ENCODE data around the gene JARID2. TPM values are rescaled to one million over a fixed set of nuclear protein-coding genes. Genes with fewer than 3 reads are reported as not detected.

The JARID2 gene
- total RNA-seq, 1 donor from 2014 or later: 38.9 TPM

DNA sequence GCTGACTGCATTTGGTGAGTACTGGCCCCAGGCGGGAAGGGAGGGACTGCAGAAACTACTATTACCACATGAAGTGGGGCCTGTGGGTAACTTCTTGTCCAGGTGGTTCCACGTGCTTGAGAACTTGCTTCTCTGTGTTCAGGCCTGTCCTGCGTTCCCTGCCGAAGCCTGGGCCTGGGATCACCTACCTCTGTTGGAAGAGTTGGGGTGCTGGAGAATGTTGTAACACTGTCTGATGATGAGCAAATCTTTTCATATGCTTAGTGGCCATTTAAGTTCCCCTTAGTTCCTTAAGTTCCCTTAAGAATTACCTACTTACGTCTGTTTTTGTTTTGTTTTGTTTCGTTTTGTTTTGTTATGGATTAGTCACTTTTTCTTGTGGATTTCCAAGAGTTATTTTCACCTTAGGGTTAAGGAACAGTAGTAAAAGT, 262.6 kb downstream of the JARID2 start:
- no peak overlapping the region for H3K27ac ChIP-seq
- Mint-ChIP-seq H3K4me3 (no peak overlapping the region), H3K36me3 (peaks cover 53% of the 10 kb centered on the region), H3K9me3 (no peaks in the 10 kb centered on the region), H3K27ac (no peak overlapping the region), H3K4me1 (peaks cover 8% of the 10 kb centered on the region), H3K27me3 (ENCODE audit: insufficient read depth, low read depth) (peaks cover 2% of the 10 kb centered on the region)
- H3K9me3 ChIP-seq (ENCODE audit: low read depth): no peaks in the 10 kb centered on the region
- H3K36me3 ChIP-seq: no peaks in the 10 kb centered on the region
- no peaks in the 10 kb centered on the region for H3K79me2 ChIP-seq (ENCODE audit: low read depth)
- peaks cover 13% of the 10 kb centered on the region for H4K20me1 ChIP-seq (ENCODE audit: low read depth)
- TF ChIP-seq EZH2 (IDR thresholded peaks at IDR 0.05): no peak
- TF ChIP-seq, protein P1, sequence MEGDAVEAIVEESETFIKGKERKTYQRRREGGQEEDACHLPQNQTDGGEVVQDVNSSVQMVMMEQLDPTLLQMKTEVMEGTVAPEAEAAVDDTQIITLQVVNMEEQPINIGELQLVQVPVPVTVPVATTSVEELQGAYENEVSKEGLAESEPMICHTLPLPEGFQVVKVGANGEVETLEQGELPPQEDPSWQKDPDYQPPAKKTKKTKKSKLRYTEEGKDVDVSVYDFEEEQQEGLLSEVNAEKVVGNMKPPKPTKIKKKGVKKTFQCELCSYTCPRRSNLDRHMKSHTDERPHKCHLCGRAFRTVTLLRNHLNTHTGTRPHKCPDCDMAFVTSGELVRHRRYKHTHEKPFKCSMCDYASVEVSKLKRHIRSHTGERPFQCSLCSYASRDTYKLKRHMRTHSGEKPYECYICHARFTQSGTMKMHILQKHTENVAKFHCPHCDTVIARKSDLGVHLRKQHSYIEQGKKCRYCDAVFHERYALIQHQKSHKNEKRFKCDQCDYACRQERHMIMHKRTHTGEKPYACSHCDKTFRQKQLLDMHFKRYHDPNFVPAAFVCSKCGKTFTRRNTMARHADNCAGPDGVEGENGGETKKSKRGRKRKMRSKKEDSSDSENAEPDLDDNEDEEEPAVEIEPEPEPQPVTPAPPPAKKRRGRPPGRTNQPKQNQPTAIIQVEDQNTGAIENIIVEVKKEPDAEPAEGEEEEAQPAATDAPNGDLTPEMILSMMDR (IDR thresholded peaks at IDR 0.05): no peak
- no peak for TF ChIP-seq EZH2phosphoT487 (IDR thresholded peaks at IDR 0.05)
- no peaks in the 10 kb centered on the region for H3K27me3 ChIP-seq
- no peaks in the 10 kb centered on the region for H3F3A ChIP-seq (ENCODE audit: low read depth)
- no peak overlapping the region for H2AFZ ChIP-seq (replicated peaks)
- H3K4me1 ChIP-seq: no peaks in the 10 kb centered on the region
- no peak overlapping the region for H3K4me3 ChIP-seq
- no peak overlapping the region for H3K9ac ChIP-seq
- H3K4me2 ChIP-seq: no peak overlapping the region
- no peak for DNase-seq (ENCODE audit: low spot score)

DNA sequence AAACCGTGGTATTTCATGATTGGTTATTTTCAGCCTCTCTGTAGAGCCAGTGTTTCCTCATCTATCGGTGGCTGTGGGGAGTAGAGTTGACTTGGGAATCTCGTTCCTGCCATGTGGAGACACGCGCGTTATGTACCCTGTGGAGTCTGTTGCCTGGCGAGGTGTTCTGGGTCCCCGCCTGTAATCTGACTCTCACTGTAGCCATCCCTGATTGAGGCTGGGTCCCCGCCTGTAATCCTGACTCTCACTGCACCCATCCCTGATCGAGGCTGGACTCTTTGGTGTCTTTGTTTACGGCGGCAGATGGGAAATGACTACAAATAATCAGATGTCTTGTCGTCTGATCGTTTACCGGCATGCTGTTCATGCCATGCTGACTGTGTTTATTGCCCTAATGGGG, 263.1 kb downstream of the JARID2 start:
- Histone ChIP-seq H3K36me3 (no peaks in the 10 kb centered on the region), H3K9me3 (ENCODE audit: low read depth) (no peaks in the 10 kb centered on the region), H3K9ac (no peak overlapping the region), H4K20me1 (ENCODE audit: low read depth) (peaks cover 8% of the 10 kb centered on the region), H3K4me2 (no peak overlapping the region), H3K4me3 (no peak overlapping the region), H3K27ac (no peak overlapping the region), H3K79me2 (ENCODE audit: low read depth) (no peaks in the 10 kb centered on the region), H3F3A (ENCODE audit: low read depth) (no peaks in the 10 kb centered on the region), H3K4me1 (no peaks in the 10 kb centered on the region), H3K27me3 (no peaks in the 10 kb centered on the region), H2AFZ (replicated peaks) (no peak overlapping the region)
- peaks cover 2% of the 10 kb centered on the region for H3K27me3 Mint-ChIP-seq (ENCODE audit: insufficient read depth, low read depth)
- no peaks in the 10 kb centered on the region for H3K9me3 Mint-ChIP-seq
- H3K4me1 Mint-ChIP-seq: peaks cover 5% of the 10 kb centered on the region
- H3K4me3 Mint-ChIP-seq: no peak overlapping the region
- no peak for TF ChIP-seq EZH2 (IDR thresholded peaks at IDR 0.05)
- TF ChIP-seq, protein P1 (IDR thresholded peaks at IDR 0.05): no peak
- TF ChIP-seq EZH2phosphoT487 (IDR thresholded peaks at IDR 0.05): no peak
- no peak for DNase-seq (ENCODE audit: low spot score)
- no peak overlapping the region for H3K27ac Mint-ChIP-seq
- H3K36me3 Mint-ChIP-seq: peaks cover 54% of the 10 kb centered on the region

DNA sequence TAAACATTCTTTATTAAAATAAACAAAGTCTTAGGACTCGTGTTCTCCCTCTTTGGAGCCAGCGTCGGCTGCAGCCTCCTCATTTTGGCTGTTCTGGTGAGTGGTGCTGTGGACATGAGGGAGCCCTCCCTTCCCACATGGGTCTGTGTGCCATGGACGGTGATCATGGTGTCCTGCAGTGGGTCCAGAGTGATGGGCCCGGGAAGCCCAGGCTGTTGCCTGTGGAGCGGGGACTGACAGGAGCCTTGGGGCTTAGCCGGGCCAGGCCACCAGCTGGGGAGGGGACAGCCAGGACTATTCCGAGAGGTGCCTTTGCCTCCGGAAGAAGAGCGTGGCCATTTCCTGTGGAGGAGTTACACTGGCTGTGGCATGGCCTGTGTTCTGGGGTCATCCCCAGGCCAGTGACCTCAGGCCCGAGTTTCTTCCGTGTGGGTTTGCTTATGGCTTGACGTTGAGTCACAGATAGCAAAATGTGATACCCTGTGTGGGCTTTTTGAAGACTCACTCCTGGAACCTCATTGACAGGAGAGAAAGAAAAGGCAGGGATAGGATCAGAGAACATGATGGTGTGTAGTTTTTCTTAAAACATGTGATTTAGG, 263.6 kb downstream of the JARID2 start:
- Histone ChIP-seq H3K27ac (no peak overlapping the region), H3F3A (ENCODE audit: low read depth) (no peaks in the 10 kb centered on the region), H3K4me2 (no peak overlapping the region), H3K9me3 (ENCODE audit: low read depth) (no peaks in the 10 kb centered on the region), H3K9ac (no peak overlapping the region), H2AFZ (replicated peaks) (no peak overlapping the region), H3K36me3 (no peaks in the 10 kb centered on the region), H4K20me1 (ENCODE audit: low read depth) (peaks cover 3% of the 10 kb centered on the region), H3K27me3 (no peaks in the 10 kb centered on the region), H3K4me1 (no peaks in the 10 kb centered on the region), H3K4me3 (no peak overlapping the region), H3K79me2 (ENCODE audit: low read depth) (no peaks in the 10 kb centered on the region)
- TF ChIP-seq EZH2 (IDR thresholded peaks at IDR 0.05) (no peak), EZH2phosphoT487 (IDR thresholded peaks at IDR 0.05) (no peak)
- TF ChIP-seq, protein P1 (IDR thresholded peaks at IDR 0.05): no peak
- H3K36me3 Mint-ChIP-seq: peaks cover 58% of the 10 kb centered on the region
- no peak for DNase-seq (ENCODE audit: low spot score)
- H3K27me3 Mint-ChIP-seq (ENCODE audit: insufficient read depth, low read depth): peaks cover 2% of the 10 kb centered on the region
- no peak overlapping the region for H3K4me3 Mint-ChIP-seq
- H3K27ac Mint-ChIP-seq: no peak overlapping the region
- H3K4me1 Mint-ChIP-seq: peaks cover 5% of the 10 kb centered on the region
- no peaks in the 10 kb centered on the region for H3K9me3 Mint-ChIP-seq
